ENCODE results near the gene TCAP.

The TCAP gene, protein sequence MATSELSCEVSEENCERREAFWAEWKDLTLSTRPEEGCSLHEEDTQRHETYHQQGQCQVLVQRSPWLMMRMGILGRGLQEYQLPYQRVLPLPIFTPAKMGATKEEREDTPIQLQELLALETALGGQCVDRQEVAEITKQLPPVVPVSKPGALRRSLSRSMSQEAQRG

DNA sequence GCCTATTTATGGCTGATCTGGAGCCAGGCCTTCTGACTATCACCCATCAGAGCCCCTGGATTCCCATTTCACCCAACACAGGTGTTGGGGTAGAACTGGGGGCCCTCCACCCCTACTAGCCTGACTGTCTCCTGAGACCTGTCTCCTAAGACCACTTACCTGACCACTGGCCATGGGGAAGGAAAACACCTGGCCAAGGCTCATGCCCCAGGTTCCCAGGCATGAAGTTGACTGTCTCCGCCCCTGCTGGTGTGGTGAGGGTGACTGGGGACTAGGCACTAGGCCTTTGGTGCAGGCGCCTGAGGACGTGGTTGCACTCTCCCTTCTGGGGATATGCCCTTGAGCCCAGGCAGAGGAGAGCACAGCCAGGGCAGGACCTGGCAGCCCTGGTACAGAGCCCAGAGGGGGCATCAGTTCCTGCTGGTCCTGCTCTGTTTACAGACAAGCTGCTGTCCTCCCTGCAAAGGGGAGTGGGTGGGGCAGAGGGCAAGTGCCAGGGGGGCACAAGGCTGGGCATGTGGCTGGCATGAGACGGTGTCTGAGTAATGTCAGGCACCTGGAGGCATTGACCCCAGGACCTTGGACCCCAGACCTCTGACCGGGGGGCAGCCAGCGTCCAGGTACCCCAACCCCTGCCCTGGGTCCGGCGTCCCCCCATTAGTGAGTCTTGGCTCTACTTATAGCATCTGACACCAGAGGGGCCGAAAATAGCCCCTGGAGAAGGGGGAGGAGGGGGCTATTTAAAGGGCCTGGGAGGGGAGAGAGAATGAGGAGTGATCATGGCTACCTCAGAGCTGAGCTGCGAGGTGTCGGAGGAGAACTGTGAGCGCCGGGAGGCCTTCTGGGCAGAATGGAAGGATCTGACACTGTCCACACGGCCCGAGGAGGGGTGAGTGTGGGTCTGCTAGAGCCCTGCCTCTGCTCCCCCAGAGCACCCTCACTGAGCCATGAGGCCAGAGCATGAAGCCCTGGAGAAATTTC is at the start of gene TCAP:
Gene TCAP, plus strand, starts transcription at position 769 of the 981 bp plus-strand sequence. Its CDS starts 11 bp downstream, at position 780.
- Histone ChIP-seq H3K36me3 (ENCODE audit: control insufficient read depth in 2 of 2, insufficient read depth in 2 of 2, low read length in 2 of 2) (peaks cover 7 to 13% of the 10 kb centered on the region in 2 donors), H3K27ac (ENCODE audit: low read length) (no peak within 1 kb of the TSS), H3K9ac (ENCODE audit: low read length in 2 of 2) (no peak within 1 kb of the TSS), H3K9me3 (ENCODE audit: control insufficient read depth in 2 of 2, low read length in 2 of 2) (no peaks in the 10 kb centered on the region), H3K27me3 (ENCODE audit: control insufficient read depth in 1 of 2, insufficient read depth in 2 of 2, low read length in 2 of 2) (peaks cover 27 to 40% of the 10 kb centered on the region in 2 donors), H3K4me1 (ENCODE audit: control insufficient read depth, insufficient read depth, low read length) (peaks cover 29% of the 10 kb centered on the region), H3K4me3 (ENCODE audit: low read length in 2 of 2) (no peak within 1 kb of the TSS)

DNA sequence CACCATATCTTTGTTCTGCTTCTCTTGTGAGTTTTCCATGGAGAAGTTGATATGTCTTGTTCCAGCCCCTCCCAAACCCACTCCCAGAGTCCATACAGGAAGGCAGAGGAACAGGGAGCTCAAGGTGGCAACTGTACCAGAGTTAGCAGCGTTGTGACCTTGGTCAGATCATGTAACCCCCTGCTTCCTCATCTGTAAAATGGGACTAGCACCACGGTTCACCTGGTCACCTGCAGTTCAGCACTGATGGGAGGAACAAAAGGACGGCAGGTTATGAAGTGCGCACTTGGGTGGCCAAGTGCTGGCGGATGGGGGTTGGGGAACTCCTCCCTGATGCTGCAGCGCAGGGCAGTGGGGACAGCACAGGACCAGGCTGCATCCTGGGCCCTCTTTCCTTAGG is 49.7 kb upstream of the TCAP start:
- H3K9me3 ChIP-seq (ENCODE audit: control insufficient read depth in 2 of 2, low read length in 2 of 2) = no peaks in the 10 kb centered on the region
- no peak overlapping the region for H3K9ac ChIP-seq (ENCODE audit: low read length in 2 of 2)
- H3K4me3 ChIP-seq (ENCODE audit: low read length in 2 of 2) = no peak overlapping the region
- H3K27me3 ChIP-seq (ENCODE audit: control insufficient read depth in 1 of 2, insufficient read depth in 2 of 2, low read length in 2 of 2) = peaks cover 19 to 24% of the 10 kb centered on the region in 2 donors
- H3K27ac ChIP-seq (ENCODE audit: low read length) = no peak overlapping the region
- H3K4me1 ChIP-seq (ENCODE audit: control insufficient read depth, insufficient read depth, low read length) = peaks cover 11% of the 10 kb centered on the region
- H3K36me3 ChIP-seq (ENCODE audit: control insufficient read depth in 2 of 2, insufficient read depth in 2 of 2, low read length in 2 of 2) = no peaks in the 10 kb centered on the region

DNA sequence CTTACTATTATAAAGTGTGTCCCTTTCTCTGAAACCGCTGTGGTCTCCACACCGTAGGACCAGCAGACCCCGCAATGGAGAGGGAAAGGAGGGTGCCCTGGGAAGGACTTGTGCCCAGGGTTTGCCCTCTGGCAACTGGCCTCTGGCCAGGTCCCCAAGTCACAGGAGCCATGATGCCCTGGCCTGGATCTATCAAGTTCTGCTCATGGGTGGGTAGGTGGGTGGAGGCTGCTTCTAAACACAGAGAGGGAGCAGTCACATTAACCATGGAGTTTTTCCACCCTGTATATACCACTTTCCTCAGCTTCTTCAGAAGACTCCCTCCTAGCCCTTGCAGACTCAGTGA is 48.1 kb upstream of the TCAP start:
- Histone ChIP-seq H3K4me3 (ENCODE audit: low read length in 2 of 2) (peak overlapping the region; percentile 25 to 71), H3K9ac (ENCODE audit: low read length in 2 of 2) (no peak overlapping the region), H3K27ac (ENCODE audit: low read length) (no peak overlapping the region), H3K36me3 (ENCODE audit: control insufficient read depth in 2 of 2, insufficient read depth in 2 of 2, low read length in 2 of 2) (no peaks in the 10 kb centered on the region), H3K27me3 (ENCODE audit: control insufficient read depth in 1 of 2, insufficient read depth in 2 of 2, low read length in 2 of 2) (peaks cover 20 to 26% of the 10 kb centered on the region in 2 donors), H3K9me3 (ENCODE audit: control insufficient read depth in 2 of 2, low read length in 2 of 2) (no peaks in the 10 kb centered on the region), H3K4me1 (ENCODE audit: control insufficient read depth, insufficient read depth, low read length) (peaks cover 15% of the 10 kb centered on the region)

DNA sequence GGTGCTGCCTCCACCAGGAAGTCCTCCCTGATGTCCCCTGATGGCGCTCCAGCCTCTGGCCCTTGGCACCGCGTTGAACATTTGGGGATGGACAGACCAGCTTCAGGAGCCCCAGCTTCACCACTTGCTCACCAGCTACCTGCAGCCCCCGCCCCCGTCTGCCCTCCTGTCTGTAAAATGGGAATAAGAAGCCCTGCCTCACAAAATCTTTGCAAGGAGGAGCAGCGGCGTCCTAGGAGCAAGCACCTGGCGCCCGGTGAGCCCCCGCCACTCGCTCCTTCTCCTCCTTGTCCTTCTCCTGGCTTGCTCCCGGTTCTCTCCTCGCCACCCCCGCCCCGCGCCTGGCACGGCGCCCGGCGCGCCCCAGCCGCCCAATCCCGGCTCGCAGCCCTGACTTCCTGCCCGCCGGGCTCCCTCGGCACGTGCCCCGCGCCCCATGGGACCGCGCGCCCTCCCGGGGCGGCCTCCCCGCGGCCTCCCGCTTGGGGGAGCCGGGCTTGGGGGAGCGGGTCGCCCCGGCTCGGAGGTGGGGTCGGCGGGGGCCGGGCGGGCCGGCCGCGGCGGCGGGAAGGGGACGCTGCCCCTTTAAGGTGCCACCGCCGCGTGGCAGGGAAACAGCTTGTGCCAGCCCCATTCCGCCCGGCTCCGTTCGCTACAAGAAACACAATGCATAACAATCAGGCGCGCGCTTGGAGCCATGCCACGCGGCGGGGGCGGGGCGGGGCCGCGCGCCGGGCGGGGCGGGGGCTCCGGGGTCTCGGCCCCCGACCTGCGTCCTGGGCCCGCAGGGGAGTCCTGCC is 47.5 kb upstream of the TCAP start:
- H3K36me3 ChIP-seq (ENCODE audit: control insufficient read depth in 2 of 2, insufficient read depth in 2 of 2, low read length in 2 of 2) = no peaks in the 10 kb centered on the region
- no peaks in the 10 kb centered on the region for H3K9me3 ChIP-seq (ENCODE audit: control insufficient read depth in 2 of 2, low read length in 2 of 2)
- peaks cover 19% of the 10 kb centered on the region for H3K4me1 ChIP-seq (ENCODE audit: control insufficient read depth, insufficient read depth, low read length)
- peaks cover 20 to 22% of the 10 kb centered on the region in 2 donors for H3K27me3 ChIP-seq (ENCODE audit: control insufficient read depth in 1 of 2, insufficient read depth in 2 of 2, low read length in 2 of 2)
- no peak overlapping the region for H3K9ac ChIP-seq (ENCODE audit: low read length in 2 of 2)
- H3K4me3 ChIP-seq (ENCODE audit: low read length in 2 of 2) = peak overlapping the region; percentile 52 to 71
- no peak overlapping the region for H3K27ac ChIP-seq (ENCODE audit: low read length)

DNA sequence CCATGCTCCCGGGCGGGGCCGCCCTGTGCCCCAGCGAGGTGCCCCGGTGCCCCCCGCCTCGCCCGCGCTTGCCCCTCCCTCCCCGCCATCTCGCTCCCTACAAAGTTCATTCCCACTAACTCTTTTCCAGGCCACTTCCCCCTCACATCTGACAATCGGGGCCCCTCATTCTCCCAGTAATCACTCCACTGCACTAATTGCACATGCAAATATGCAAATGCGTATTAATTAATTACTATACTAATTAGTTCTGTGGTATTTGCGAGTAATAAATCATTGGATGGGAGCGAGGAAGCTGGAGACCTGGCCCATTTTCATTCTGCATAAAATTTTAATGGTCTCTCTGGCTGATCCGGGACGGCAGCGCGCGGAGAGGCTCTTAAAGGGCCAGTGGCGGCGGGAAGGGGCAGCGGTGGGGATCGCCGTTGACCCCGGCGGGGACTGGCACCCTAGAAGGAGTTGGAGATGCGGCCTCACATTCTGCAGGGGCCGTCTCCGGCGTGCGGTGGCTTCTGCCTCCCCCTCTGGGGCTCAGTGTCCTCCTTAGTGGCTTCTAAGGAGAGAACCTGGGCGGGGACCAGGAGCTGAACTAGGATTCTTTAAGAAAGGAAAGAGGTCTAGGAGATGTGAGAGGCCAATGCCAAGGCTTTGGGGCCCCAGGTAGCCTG is 46.8 kb upstream of the TCAP start:
- H3K27me3 ChIP-seq (ENCODE audit: control insufficient read depth in 1 of 2, insufficient read depth in 2 of 2, low read length in 2 of 2) = peaks cover 16% of the 10 kb centered on the region in 2 donors
- H3K9me3 ChIP-seq (ENCODE audit: control insufficient read depth in 2 of 2, low read length in 2 of 2) = no peaks in the 10 kb centered on the region
- H3K4me1 ChIP-seq (ENCODE audit: control insufficient read depth, insufficient read depth, low read length) = peaks cover 22% of the 10 kb centered on the region
- peak overlapping the region in 1 of 2 donors; percentile 32 for H3K9ac ChIP-seq (ENCODE audit: low read length in 2 of 2)
- H3K4me3 ChIP-seq (ENCODE audit: low read length in 2 of 2) = peak overlapping the region; percentile 52 to 71
- H3K36me3 ChIP-seq (ENCODE audit: control insufficient read depth in 2 of 2, insufficient read depth in 2 of 2, low read length in 2 of 2) = no peaks in the 10 kb centered on the region
- no peak overlapping the region for H3K27ac ChIP-seq (ENCODE audit: low read length)

DNA sequence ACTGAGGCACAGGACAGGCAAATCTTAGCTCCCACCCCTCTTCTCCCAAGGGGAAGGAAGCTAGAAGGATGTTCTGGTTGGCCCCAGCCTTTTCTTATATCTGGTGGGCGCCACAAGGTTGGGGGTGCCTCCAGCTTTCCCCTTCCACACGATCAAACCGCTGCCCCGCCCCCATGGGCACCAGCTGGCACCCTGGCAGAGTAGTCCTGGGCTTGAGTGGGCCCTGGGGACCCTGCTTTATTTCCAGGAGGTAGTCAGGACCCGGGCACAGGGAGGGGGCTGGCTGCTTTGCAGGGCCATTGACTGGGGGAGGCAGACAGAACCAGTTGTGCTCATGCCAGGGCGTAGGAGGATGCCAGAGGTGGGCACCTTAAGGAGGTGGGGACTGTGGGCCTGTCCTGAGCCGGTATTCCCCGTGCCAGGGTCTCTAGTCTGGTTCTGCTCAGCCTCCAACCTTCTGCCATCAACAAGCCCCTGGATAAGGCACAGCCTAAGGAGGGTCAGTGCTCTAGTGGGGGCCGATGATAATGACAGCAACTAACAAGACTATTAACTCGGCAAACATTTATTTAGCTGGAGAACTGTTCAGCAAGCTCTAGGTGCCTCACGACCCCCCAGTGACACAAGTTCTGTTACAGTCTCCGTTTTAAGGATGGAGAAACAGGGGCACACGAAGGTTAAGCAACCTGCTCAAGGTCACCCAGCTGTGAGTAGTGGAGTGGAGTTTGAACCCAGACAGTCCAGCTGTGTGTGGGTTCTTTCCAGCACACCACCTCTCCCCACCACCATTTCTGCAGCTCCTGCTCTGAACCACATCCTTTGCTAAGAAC is 46.0 kb upstream of the TCAP start:
- Histone ChIP-seq H3K4me3 (ENCODE audit: low read length in 2 of 2) (no peak overlapping the region), H3K9me3 (ENCODE audit: control insufficient read depth in 2 of 2, low read length in 2 of 2) (no peaks in the 10 kb centered on the region), H3K9ac (ENCODE audit: low read length in 2 of 2) (no peak overlapping the region), H3K36me3 (ENCODE audit: control insufficient read depth in 2 of 2, insufficient read depth in 2 of 2, low read length in 2 of 2) (no peaks in the 10 kb centered on the region), H3K27ac (ENCODE audit: low read length) (no peak overlapping the region), H3K4me1 (ENCODE audit: control insufficient read depth, insufficient read depth, low read length) (peaks cover 25% of the 10 kb centered on the region), H3K27me3 (ENCODE audit: control insufficient read depth in 1 of 2, insufficient read depth in 2 of 2, low read length in 2 of 2) (peaks cover 11 to 15% of the 10 kb centered on the region in 2 donors)

DNA sequence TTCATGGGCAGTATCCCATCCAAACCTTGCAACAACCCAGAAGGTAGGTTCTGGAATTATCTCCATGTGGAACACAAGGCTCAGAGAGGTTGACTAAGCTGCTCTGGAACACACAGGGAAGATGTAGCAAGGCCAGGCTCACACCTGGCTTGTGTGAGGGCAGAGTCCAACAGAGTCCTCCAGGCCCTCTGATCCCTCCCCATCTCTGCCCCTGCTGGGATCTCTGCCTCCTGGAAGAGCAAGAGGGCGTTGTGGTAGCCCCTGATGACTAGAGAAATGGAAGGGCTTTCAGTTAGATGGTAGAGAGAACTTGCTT is 45.4 kb upstream of the TCAP start:
- Histone ChIP-seq H3K27ac (ENCODE audit: low read length) (no peak overlapping the region), H3K36me3 (ENCODE audit: control insufficient read depth in 2 of 2, insufficient read depth in 2 of 2, low read length in 2 of 2) (no peaks in the 10 kb centered on the region), H3K4me1 (ENCODE audit: control insufficient read depth, insufficient read depth, low read length) (peaks cover 25% of the 10 kb centered on the region), H3K27me3 (ENCODE audit: control insufficient read depth in 1 of 2, insufficient read depth in 2 of 2, low read length in 2 of 2) (peaks cover 16% of the 10 kb centered on the region in 2 donors), H3K9me3 (ENCODE audit: control insufficient read depth in 2 of 2, low read length in 2 of 2) (no peaks in the 10 kb centered on the region), H3K4me3 (ENCODE audit: low read length in 2 of 2) (no peak overlapping the region), H3K9ac (ENCODE audit: low read length in 2 of 2) (no peak overlapping the region)

DNA sequence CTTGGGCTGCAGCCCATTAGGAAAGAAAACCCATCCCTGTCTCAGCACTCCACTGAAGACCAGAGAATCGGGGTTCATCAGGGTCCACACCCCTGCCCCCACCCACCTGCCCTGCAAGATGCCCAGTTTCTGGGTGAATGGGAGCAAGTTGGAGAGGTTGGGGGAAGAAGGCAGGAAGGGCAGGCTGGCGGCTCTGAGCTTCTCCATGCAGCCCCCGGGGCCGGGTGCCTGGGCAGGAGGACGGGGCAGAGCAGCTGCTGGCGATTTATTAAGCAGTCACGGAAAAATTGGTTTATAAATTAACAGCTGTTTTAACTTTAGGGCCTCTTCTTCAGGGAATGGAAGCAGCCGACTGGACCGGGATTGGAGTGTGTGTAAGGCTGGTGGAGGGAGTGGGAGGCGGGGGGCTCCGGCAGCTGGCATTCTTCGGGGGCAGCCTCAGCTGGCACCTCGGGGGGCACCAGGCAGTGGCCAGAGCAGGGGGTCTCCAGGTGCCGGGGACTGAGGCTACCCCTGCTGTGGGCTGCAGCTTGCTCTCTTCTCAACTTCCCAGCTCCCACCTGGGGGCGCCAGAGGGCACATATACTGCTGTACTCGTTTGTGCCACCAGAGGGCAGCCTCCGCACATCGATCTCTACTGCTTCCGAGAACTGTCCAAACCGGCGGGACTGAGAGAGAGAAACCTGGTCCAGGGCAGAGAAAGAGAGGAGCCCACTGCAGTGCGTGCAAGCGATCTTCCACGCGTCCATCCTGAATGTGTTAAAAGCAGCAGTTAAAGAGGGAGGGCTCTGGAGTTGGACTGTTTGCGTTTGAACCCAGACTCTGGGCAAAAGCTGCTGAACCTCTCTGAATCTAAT is 43.4 kb upstream of the TCAP start:
- Histone ChIP-seq H3K4me3 (ENCODE audit: low read length in 2 of 2) (peak overlapping the region in 1 of 2 donors; percentile 52), H3K27me3 (ENCODE audit: control insufficient read depth in 1 of 2, insufficient read depth in 2 of 2, low read length in 2 of 2) (peaks cover 27 to 33% of the 10 kb centered on the region in 2 donors), H3K9me3 (ENCODE audit: control insufficient read depth in 2 of 2, low read length in 2 of 2) (no peaks in the 10 kb centered on the region), H3K4me1 (ENCODE audit: control insufficient read depth, insufficient read depth, low read length) (peaks cover 26% of the 10 kb centered on the region), H3K9ac (ENCODE audit: low read length in 2 of 2) (no peak overlapping the region), H3K27ac (ENCODE audit: low read length) (no peak overlapping the region), H3K36me3 (ENCODE audit: control insufficient read depth in 2 of 2, insufficient read depth in 2 of 2, low read length in 2 of 2) (no peaks in the 10 kb centered on the region)

DNA sequence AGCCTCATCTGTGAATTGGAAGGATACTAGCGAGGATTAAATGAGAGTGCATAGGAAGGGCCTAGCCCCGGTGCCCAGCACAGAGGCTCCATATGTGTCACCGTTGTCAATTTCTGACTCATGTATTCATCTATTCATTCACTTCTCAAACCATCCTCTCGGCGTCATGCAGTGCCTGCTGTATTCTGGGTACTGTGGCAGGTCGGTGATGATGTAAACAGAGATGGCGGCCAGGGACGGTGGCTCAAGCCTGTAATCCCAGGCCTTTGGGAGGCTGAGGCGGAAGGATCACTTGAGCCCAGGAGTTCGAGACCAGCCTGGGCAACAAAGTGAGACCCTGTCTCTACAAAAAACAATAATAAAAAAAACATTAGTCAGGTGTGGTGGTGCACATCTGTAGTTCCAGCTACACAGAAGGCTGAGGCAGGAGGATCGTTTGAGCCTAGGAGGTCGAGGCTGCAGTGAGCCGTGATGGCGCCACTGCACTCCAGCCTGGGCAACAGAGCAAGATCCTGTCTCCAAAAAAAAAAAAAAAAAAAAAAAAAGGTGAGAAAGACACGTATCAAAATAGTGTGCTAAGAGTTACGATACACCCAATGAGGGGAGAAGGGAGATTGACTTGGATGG is 42.7 kb upstream of the TCAP start:
- Histone ChIP-seq H3K27ac (ENCODE audit: low read length) (no peak overlapping the region), H3K9me3 (ENCODE audit: control insufficient read depth in 2 of 2, low read length in 2 of 2) (no peaks in the 10 kb centered on the region), H3K4me1 (ENCODE audit: control insufficient read depth, insufficient read depth, low read length) (peaks cover 31% of the 10 kb centered on the region), H3K36me3 (ENCODE audit: control insufficient read depth in 2 of 2, insufficient read depth in 2 of 2, low read length in 2 of 2) (no peaks in the 10 kb centered on the region), H3K4me3 (ENCODE audit: low read length in 2 of 2) (peak overlapping the region in 1 of 2 donors; percentile 52), H3K9ac (ENCODE audit: low read length in 2 of 2) (no peak overlapping the region), H3K27me3 (ENCODE audit: control insufficient read depth in 1 of 2, insufficient read depth in 2 of 2, low read length in 2 of 2) (peaks cover 25 to 35% of the 10 kb centered on the region in 2 donors)

Measured in stomach smooth muscle (tissue), 2 donors.